ENCODE data around the gene ZNF444.
"Not testable (repeated sequence)": the region's sequence is repeated elsewhere in the genome, so short reads cannot be mapped to it uniquely, and the experiment has no call there.

The ZNF444 gene

GRCh38 chr19:56159622-56160271 lies 18.7 kb downstream of the ZNF444 start:
- no peak overlapping the region for H2AFZ ChIP-seq (ENCODE audit: low read length, unreplicated experiment)
- no peaks in the 10 kb centered on the region for H3K27me3 ChIP-seq (ENCODE audit: insufficient read depth, low read length)
- H3K36me3 ChIP-seq (ENCODE audit: insufficient read depth, low read length) = no peaks in the 10 kb centered on the region
- no peaks in the 10 kb centered on the region for H3K79me2 ChIP-seq (ENCODE audit: control insufficient read depth, insufficient read depth, low read length, unreplicated experiment)
- H3K4me1 ChIP-seq (ENCODE audit: control insufficient read depth, insufficient read depth, low read length, unreplicated experiment) = no peaks in the 10 kb centered on the region
- H3K27ac ChIP-seq (ENCODE audit: low read depth, low read length) = no peak overlapping the region
- no peak overlapping the region for H3K4me3 ChIP-seq (ENCODE audit: low read depth, low read length)

- H2AFZ ChIP-seq (ENCODE audit: low read length, unreplicated experiment) = no peak overlapping the region
- no peaks in the 10 kb centered on the region for H3K36me3 ChIP-seq (ENCODE audit: insufficient read depth, low read length)
- no peaks in the 10 kb centered on the region for H3K79me2 ChIP-seq (ENCODE audit: control insufficient read depth, insufficient read depth, low read length, unreplicated experiment)
- no peak overlapping the region for H3K4me3 ChIP-seq (ENCODE audit: low read depth, low read length)
- H3K27ac ChIP-seq (ENCODE audit: low read depth, low read length) = no peak overlapping the region
- no peaks in the 10 kb centered on the region for H3K4me1 ChIP-seq (ENCODE audit: control insufficient read depth, insufficient read depth, low read length, unreplicated experiment)
- no peaks in the 10 kb centered on the region for H3K27me3 ChIP-seq (ENCODE audit: insufficient read depth, low read length)
Measured at GRCh38 chr19:56161534-56161933, 20.4 kb downstream of the ZNF444 start.

GRCh38 chr19:56162258-56162657 lies 21.2 kb downstream of the ZNF444 start:
- no peaks in the 10 kb centered on the region for H3K27me3 ChIP-seq (ENCODE audit: insufficient read depth, low read length)
- H2AFZ ChIP-seq (ENCODE audit: low read length, unreplicated experiment) = no peak overlapping the region
- no peaks in the 10 kb centered on the region for H3K79me2 ChIP-seq (ENCODE audit: control insufficient read depth, insufficient read depth, low read length, unreplicated experiment)
- H3K4me1 ChIP-seq (ENCODE audit: control insufficient read depth, insufficient read depth, low read length, unreplicated experiment) = no peaks in the 10 kb centered on the region
- H3K36me3 ChIP-seq (ENCODE audit: insufficient read depth, low read length) = no peaks in the 10 kb centered on the region
- no peak overlapping the region for H3K27ac ChIP-seq (ENCODE audit: low read depth, low read length)
- H3K4me3 ChIP-seq (ENCODE audit: low read depth, low read length) = no peak overlapping the region

GRCh38 chr19:56163097-56163496 lies 22.0 kb downstream of the ZNF444 start:
- no peak overlapping the region for H3K27ac ChIP-seq (ENCODE audit: low read depth, low read length)
- H3K27me3 ChIP-seq (ENCODE audit: insufficient read depth, low read length) = no peaks in the 10 kb centered on the region
- H3K79me2 ChIP-seq (ENCODE audit: control insufficient read depth, insufficient read depth, low read length, unreplicated experiment) = no peaks in the 10 kb centered on the region
- H2AFZ ChIP-seq (ENCODE audit: low read length, unreplicated experiment) = no peak overlapping the region
- H3K4me1 ChIP-seq (ENCODE audit: control insufficient read depth, insufficient read depth, low read length, unreplicated experiment) = no peaks in the 10 kb centered on the region
- H3K36me3 ChIP-seq (ENCODE audit: insufficient read depth, low read length) = no peaks in the 10 kb centered on the region
- no peak overlapping the region for H3K4me3 ChIP-seq (ENCODE audit: low read depth, low read length)

- Histone ChIP-seq H3K27ac (ENCODE audit: low read depth, low read length) (no peak overlapping the region), H3K4me3 (ENCODE audit: low read depth, low read length) (no peak overlapping the region), H3K4me1 (ENCODE audit: control insufficient read depth, insufficient read depth, low read length, unreplicated experiment) (no peaks in the 10 kb centered on the region), H2AFZ (ENCODE audit: low read length, unreplicated experiment) (no peak overlapping the region), H3K27me3 (ENCODE audit: insufficient read depth, low read length) (no peaks in the 10 kb centered on the region), H3K36me3 (ENCODE audit: insufficient read depth, low read length) (no peaks in the 10 kb centered on the region), H3K79me2 (ENCODE audit: control insufficient read depth, insufficient read depth, low read length, unreplicated experiment) (no peaks in the 10 kb centered on the region)
Measured at GRCh38 chr19:56167064-56167578, 26.0 kb downstream of the ZNF444 start.

- H3K79me2 ChIP-seq (ENCODE audit: control insufficient read depth, insufficient read depth, low read length, unreplicated experiment) = no peaks in the 10 kb centered on the region
- H3K4me1 ChIP-seq (ENCODE audit: control insufficient read depth, insufficient read depth, low read length, unreplicated experiment) = no peaks in the 10 kb centered on the region
- H3K27ac ChIP-seq (ENCODE audit: low read depth, low read length) = no peak overlapping the region
- H2AFZ ChIP-seq (ENCODE audit: low read length, unreplicated experiment) = no peak overlapping the region
- no peaks in the 10 kb centered on the region for H3K36me3 ChIP-seq (ENCODE audit: insufficient read depth, low read length)
- H3K4me3 ChIP-seq (ENCODE audit: low read depth, low read length) = no peak overlapping the region
- H3K27me3 ChIP-seq (ENCODE audit: insufficient read depth, low read length) = peaks cover 8% of the 10 kb centered on the region
Measured at GRCh38 chr19:56170261-56170660, 29.2 kb downstream of the ZNF444 start.

- Histone ChIP-seq H3K36me3 (ENCODE audit: insufficient read depth, low read length) (no peaks in the 10 kb centered on the region), H3K27me3 (ENCODE audit: insufficient read depth, low read length) (peaks cover 10% of the 10 kb centered on the region), H3K27ac (ENCODE audit: low read depth, low read length) (no peak overlapping the region), H2AFZ (ENCODE audit: low read length, unreplicated experiment) (no peak overlapping the region), H3K79me2 (ENCODE audit: control insufficient read depth, insufficient read depth, low read length, unreplicated experiment) (no peaks in the 10 kb centered on the region), H3K4me3 (ENCODE audit: low read depth, low read length) (no peak overlapping the region), H3K4me1 (ENCODE audit: control insufficient read depth, insufficient read depth, low read length, unreplicated experiment) (no peaks in the 10 kb centered on the region)
Measured at GRCh38 chr19:56174086-56174485, 33.0 kb downstream of the ZNF444 start.

GRCh38 chr19:56174550-56174949 lies 33.5 kb downstream of the ZNF444 start:
- H2AFZ ChIP-seq (ENCODE audit: low read length, unreplicated experiment) = no peak overlapping the region
- no peak overlapping the region for H3K4me3 ChIP-seq (ENCODE audit: low read depth, low read length)
- no peaks in the 10 kb centered on the region for H3K79me2 ChIP-seq (ENCODE audit: control insufficient read depth, insufficient read depth, low read length, unreplicated experiment)
- no peak overlapping the region for H3K27ac ChIP-seq (ENCODE audit: low read depth, low read length)
- no peaks in the 10 kb centered on the region for H3K36me3 ChIP-seq (ENCODE audit: insufficient read depth, low read length)
- no peaks in the 10 kb centered on the region for H3K4me1 ChIP-seq (ENCODE audit: control insufficient read depth, insufficient read depth, low read length, unreplicated experiment)
- H3K27me3 ChIP-seq (ENCODE audit: insufficient read depth, low read length) = peaks cover 10% of the 10 kb centered on the region

GRCh38 chr19:56175861-56176307 lies 34.8 kb downstream of the ZNF444 start, which contains the start of gene GALP:
GALP (plus strand) TSS chr19:56176008; CDS start chr19:56177109, 1,101 bp downstream.
- not testable (repeated sequence) for H3K27me3 ChIP-seq (ENCODE audit: insufficient read depth, low read length); H3K4me3 ChIP-seq (ENCODE audit: low read depth, low read length); H3K79me2 ChIP-seq (ENCODE audit: control insufficient read depth, insufficient read depth, low read length, unreplicated experiment); H3K36me3 ChIP-seq (ENCODE audit: insufficient read depth, low read length); H3K27ac ChIP-seq (ENCODE audit: low read depth, low read length); H3K4me1 ChIP-seq (ENCODE audit: control insufficient read depth, insufficient read depth, low read length, unreplicated experiment); H2AFZ ChIP-seq (ENCODE audit: low read length, unreplicated experiment)

- not testable (repeated sequence) for H3K4me3 ChIP-seq (ENCODE audit: low read depth, low read length); H3K4me1 ChIP-seq (ENCODE audit: control insufficient read depth, insufficient read depth, low read length, unreplicated experiment); H3K36me3 ChIP-seq (ENCODE audit: insufficient read depth, low read length); H3K27me3 ChIP-seq (ENCODE audit: insufficient read depth, low read length); H3K27ac ChIP-seq (ENCODE audit: low read depth, low read length); H3K79me2 ChIP-seq (ENCODE audit: control insufficient read depth, insufficient read depth, low read length, unreplicated experiment); H2AFZ ChIP-seq (ENCODE audit: low read length, unreplicated experiment)
Measured at GRCh38 chr19:56176310-56176709, 35.2 kb downstream of the ZNF444 start.

- H3K4me1 ChIP-seq (ENCODE audit: control insufficient read depth, insufficient read depth, low read length, unreplicated experiment) = no peaks in the 10 kb centered on the region
- H3K27me3 ChIP-seq (ENCODE audit: insufficient read depth, low read length) = peaks cover 10% of the 10 kb centered on the region
- H3K27ac ChIP-seq (ENCODE audit: low read depth, low read length) = no peak overlapping the region
- H2AFZ ChIP-seq (ENCODE audit: low read length, unreplicated experiment) = no peak overlapping the region
- no peaks in the 10 kb centered on the region for H3K36me3 ChIP-seq (ENCODE audit: insufficient read depth, low read length)
- H3K4me3 ChIP-seq (ENCODE audit: low read depth, low read length) = no peak overlapping the region
- no peaks in the 10 kb centered on the region for H3K79me2 ChIP-seq (ENCODE audit: control insufficient read depth, insufficient read depth, low read length, unreplicated experiment)
Measured at GRCh38 chr19:56176881-56177280, 35.8 kb downstream of the ZNF444 start.
